SH-SY5Y (cell line): Measurements from ENCODE around the gene CIAO1.

Experiments
- GATA2 ChIP-seq: IDR thresholded peaks from 2 replicates; pipeline ENCODE4 v1.6.1; 2011; ENCODE audit warnings: mild to moderate bottlenecking, low read depth, low read length
- GATA3 ChIP-seq: IDR thresholded peaks from 2 replicates; pipeline ENCODE4 v1.6.1; 2011; ENCODE audit warnings: low read depth, mild to moderate bottlenecking, low read length, moderate library complexity

DNA sequence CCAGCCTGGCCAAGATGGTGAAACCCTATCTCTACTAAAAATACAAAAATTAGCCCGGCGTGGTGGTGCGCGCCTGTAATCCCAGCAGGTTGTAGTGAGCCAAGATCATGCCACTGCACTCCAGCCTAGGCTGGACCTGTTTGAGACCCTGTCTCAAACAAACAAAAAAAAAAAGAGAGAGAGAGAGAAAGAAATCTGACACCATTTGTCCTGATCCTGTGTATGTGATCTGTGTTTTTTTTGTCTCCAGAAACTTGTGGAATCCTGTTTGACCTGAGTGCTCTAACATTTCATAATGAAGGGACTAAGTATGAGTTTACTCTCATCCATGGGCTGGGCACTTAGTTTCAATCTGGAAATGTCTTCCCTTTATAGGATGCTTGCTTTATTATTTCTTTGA lies 52.7 kb downstream of the CIAO1 start:
- TF ChIP-seq GATA2, result no peak
- no peak for TF ChIP-seq GATA3
